Measurements from ENCODE around the gene CTSD. TPM values are rescaled to one million over a fixed set of nuclear protein-coding genes. Genes with fewer than 3 reads are reported as not detected.
A peak's percentile ranks its signal among the peaks of the same experiment; 100 is the strongest.

Gene CTSD
- total RNA-seq, 2 experiments from 2014 or later: 52.0 to 58.7 TPM

- H3K36me3 Mint-ChIP-seq: no peaks in the 10 kb centered on the region
- no peak overlapping the region for H3K4me3 Mint-ChIP-seq
- intact Hi-C loops (cut with micrococcal nuclease): no loop called here
- DNase-seq: no peak
- peaks cover 41% of the 10 kb centered on the region for H3K27me3 Mint-ChIP-seq
- POLR2A ChIA-PET: no interaction called here
- H3K27ac Mint-ChIP-seq: no peak overlapping the region
- peaks cover 4% of the 10 kb centered on the region for H3K4me1 Mint-ChIP-seq (ENCODE audit: low read depth)
- H3K9me3 Mint-ChIP-seq: peaks cover 23% of the 10 kb centered on the region
- CTCF ChIA-PET: no interaction called here
Observed at GRCh38 chr11:1734641-1735081, 29.1 kb downstream of the CTSD start.

GRCh38 chr11:1733716-1734640 is 29.7 kb downstream of the CTSD start:
- no peak for DNase-seq
- Mint-ChIP-seq H3K4me3 (no peak overlapping the region), H3K9me3 (peaks cover 23% of the 10 kb centered on the region), H3K27me3 (peaks cover 39% of the 10 kb centered on the region), H3K4me1 (ENCODE audit: low read depth) (peaks cover 8% of the 10 kb centered on the region), H3K27ac (no peak overlapping the region), H3K36me3 (no peaks in the 10 kb centered on the region)
- intact Hi-C loops (cut with micrococcal nuclease): no loop called here
- ChIA-PET CTCF (interaction anchor here (1.2 kb wide), 1 partner anchor 40 kb away, joined by 6 read pairs; no protein-coding TSS in a partner anchor), POLR2A (no interaction called here)

GRCh38 chr11:1733009-1733715 is 30.6 kb downstream of the CTSD start:
- DNase-seq: no peak
- CTCF ChIA-PET: interaction anchor here (1.2 kb wide), 1 partner anchor 39 kb away, joined by 6 read pairs; no protein-coding TSS in a partner anchor
- POLR2A ChIA-PET: no interaction called here
- no peak overlapping the region for H3K27ac Mint-ChIP-seq
- H3K4me3 Mint-ChIP-seq: no peak overlapping the region
- peaks cover 23% of the 10 kb centered on the region for H3K9me3 Mint-ChIP-seq
- intact Hi-C loops (cut with micrococcal nuclease): no loop called here
- H3K4me1 Mint-ChIP-seq (ENCODE audit: low read depth): peaks cover 15% of the 10 kb centered on the region
- H3K27me3 Mint-ChIP-seq: peaks cover 45% of the 10 kb centered on the region
- H3K36me3 Mint-ChIP-seq: no peaks in the 10 kb centered on the region

- Mint-ChIP-seq H3K36me3 (no peaks in the 10 kb centered on the region), H3K9me3 (peaks cover 23% of the 10 kb centered on the region), H3K27me3 (peaks cover 51% of the 10 kb centered on the region), H3K4me1 (ENCODE audit: low read depth) (peaks cover 19% of the 10 kb centered on the region), H3K4me3 (no peak overlapping the region), H3K27ac (no peak overlapping the region)
- ChIA-PET CTCF (interaction anchor here (0.9 to 1.2 kb wide), 2 partner anchors 39 to 269 kb away, joined by 4 to 6 read pairs; no protein-coding TSS in a partner anchor), POLR2A (no interaction called here)
- DNase-seq: no peak
- intact Hi-C loops (cut with micrococcal nuclease): no loop called here
Observed at GRCh38 chr11:1732418-1733008, 31.2 kb downstream of the CTSD start.

- Mint-ChIP-seq H3K36me3 (no peaks in the 10 kb centered on the region), H3K27ac (peak overlapping the region; percentile 28), H3K4me1 (ENCODE audit: low read depth) (peaks cover 25% of the 10 kb centered on the region), H3K9me3 (peaks cover 15% of the 10 kb centered on the region), H3K4me3 (no peak overlapping the region), H3K27me3 (peaks cover 53% of the 10 kb centered on the region)
- intact Hi-C loops (cut with micrococcal nuclease): no loop called here
- no peak for DNase-seq
- POLR2A ChIA-PET: no interaction called here
- CTCF ChIA-PET: no interaction called here
Observed at GRCh38 chr11:1731451-1732059, 32.2 kb downstream of the CTSD start.

GRCh38 chr11:1730059-1730629 is 33.6 kb downstream of the CTSD start:
- POLR2A ChIA-PET: no interaction called here
- peaks cover 5% of the 10 kb centered on the region for H3K9me3 Mint-ChIP-seq
- no peak overlapping the region for H3K27ac Mint-ChIP-seq
- no peak overlapping the region for H3K4me3 Mint-ChIP-seq
- intact Hi-C loops (cut with micrococcal nuclease): no loop called here
- peaks cover 25% of the 10 kb centered on the region for H3K4me1 Mint-ChIP-seq (ENCODE audit: low read depth)
- no peaks in the 10 kb centered on the region for H3K36me3 Mint-ChIP-seq
- H3K27me3 Mint-ChIP-seq: peaks cover 51% of the 10 kb centered on the region
- CTCF ChIA-PET: no interaction called here
- no peak for DNase-seq

GRCh38 chr11:1729692-1730011 is 34.1 kb downstream of the CTSD start:
- intact Hi-C loops (cut with micrococcal nuclease): no loop called here

GRCh38 chr11:1728931-1729691 is 34.6 kb downstream of the CTSD start:
- ChIA-PET CTCF (no interaction called here), POLR2A (no interaction called here)
- Mint-ChIP-seq H3K27me3 (peaks cover 56% of the 10 kb centered on the region), H3K4me1 (ENCODE audit: low read depth) (peaks cover 23% of the 10 kb centered on the region), H3K27ac (no peak overlapping the region), H3K36me3 (no peaks in the 10 kb centered on the region), H3K9me3 (peaks cover 5% of the 10 kb centered on the region), H3K4me3 (no peak overlapping the region)
- intact Hi-C loops (cut with micrococcal nuclease): no loop called here
- DNase-seq: no peak

More at GRCh38 chr11:1729692-1730011, 34.1 kb downstream of the CTSD start:
- H3K27me3 Mint-ChIP-seq: peaks cover 56% of the 10 kb centered on the region
- peaks cover 25% of the 10 kb centered on the region for H3K4me1 Mint-ChIP-seq (ENCODE audit: low read depth)
- no peak overlapping the region for H3K27ac Mint-ChIP-seq
- ChIA-PET CTCF (no interaction called here), POLR2A (no interaction called here)
- H3K36me3 Mint-ChIP-seq: no peaks in the 10 kb centered on the region
- H3K9me3 Mint-ChIP-seq: peaks cover 5% of the 10 kb centered on the region
- no peak overlapping the region for H3K4me3 Mint-ChIP-seq
- no peak for DNase-seq

- no peak overlapping the region for H3K27ac Mint-ChIP-seq
- peaks cover 5% of the 10 kb centered on the region for H3K9me3 Mint-ChIP-seq
- no peak overlapping the region for H3K4me3 Mint-ChIP-seq
- intact Hi-C loops (cut with micrococcal nuclease): no loop called here
- ChIA-PET CTCF (no interaction called here), POLR2A (no interaction called here)
- H3K27me3 Mint-ChIP-seq: peaks cover 52% of the 10 kb centered on the region
- H3K36me3 Mint-ChIP-seq: no peaks in the 10 kb centered on the region
- DNase-seq: no peak
- H3K4me1 Mint-ChIP-seq (ENCODE audit: low read depth): peaks cover 21% of the 10 kb centered on the region
Observed at GRCh38 chr11:1728301-1728700, 35.4 kb downstream of the CTSD start.

- Mint-ChIP-seq H3K27ac (no peak overlapping the region), H3K27me3 (peaks cover 52% of the 10 kb centered on the region), H3K9me3 (peaks cover 5% of the 10 kb centered on the region), H3K36me3 (no peaks in the 10 kb centered on the region), H3K4me3 (no peak overlapping the region), H3K4me1 (ENCODE audit: low read depth) (peaks cover 21% of the 10 kb centered on the region)
- ChIA-PET CTCF (no interaction called here), POLR2A (no interaction called here)
- DNase-seq: no peak
- intact Hi-C loops (cut with micrococcal nuclease): no loop called here
Observed at GRCh38 chr11:1727861-1728260, 35.9 kb downstream of the CTSD start.

- Mint-ChIP-seq H3K27me3 (peaks cover 51% of the 10 kb centered on the region), H3K9me3 (peaks cover 5% of the 10 kb centered on the region), H3K4me3 (no peak overlapping the region), H3K27ac (peak overlapping the region; percentile 9), H3K4me1 (ENCODE audit: low read depth) (peaks cover 21% of the 10 kb centered on the region), H3K36me3 (no peaks in the 10 kb centered on the region)
- DNase-seq: peak; percentile 23
- CTCF ChIA-PET: interaction anchor here (0.7 kb wide), 1 partner anchor 34 kb away, joined by 4 read pairs; no protein-coding TSS in a partner anchor
- intact Hi-C loops (cut with micrococcal nuclease): no loop called here
- POLR2A ChIA-PET: no interaction called here
Observed at GRCh38 chr11:1727096-1727690, 36.5 kb downstream of the CTSD start.

Measured in activated CD4-positive, alpha-beta memory T cell treated with anti-CD3 and anti-CD28 coated beads for 36 hours (primary cell).